Neural progenitor cell (in vitro differentiated cells): Measurements from ENCODE around the gene C18orf63.

Source experiments
- EZH2 ChIP-seq: fragments of 200-600 bp; sonication (generic); IDR thresholded peaks from 2 replicates; pipeline ENCODE4 v1.6.1; 2017; ENCODE audit warnings: antibody characterized with exemption, mild to moderate bottlenecking, moderate library complexity
- EZH2phosphoT487 ChIP-seq: fragments of 200-600 bp; sonication (generic); IDR thresholded peaks from 2 replicates; pipeline ENCODE4 v1.6.1; 2017; ENCODE audit warnings: antibody characterized with exemption
- TF ChIP-seq, protein P1 (sequence below): fragments of 200-600 bp; sonication (generic); IDR thresholded peaks from 2 replicates; pipeline ENCODE4 v1.5.1; 2017; ENCODE audit warnings: antibody characterized with exemption, mild to moderate bottlenecking

DNA sequence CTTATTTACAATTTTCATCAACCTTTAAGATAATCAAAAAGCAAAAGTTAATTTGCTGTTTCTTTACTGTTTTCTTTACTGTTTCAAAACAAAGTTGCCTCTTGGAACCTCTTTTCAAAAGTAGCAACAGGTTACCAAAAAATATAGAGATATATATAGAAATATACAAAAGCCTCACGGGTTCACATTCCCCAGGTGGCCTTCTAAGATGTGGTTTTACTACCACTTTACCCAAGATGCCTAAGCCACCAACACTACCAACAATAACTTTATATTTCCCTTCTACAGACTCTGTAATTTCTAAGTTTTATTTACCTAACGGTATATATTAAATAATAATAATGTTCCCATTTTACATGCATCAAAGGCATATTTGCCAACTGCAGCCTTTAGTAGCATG is 28.8 kb upstream of the C18orf63 start:
- TF ChIP-seq, protein P1, sequence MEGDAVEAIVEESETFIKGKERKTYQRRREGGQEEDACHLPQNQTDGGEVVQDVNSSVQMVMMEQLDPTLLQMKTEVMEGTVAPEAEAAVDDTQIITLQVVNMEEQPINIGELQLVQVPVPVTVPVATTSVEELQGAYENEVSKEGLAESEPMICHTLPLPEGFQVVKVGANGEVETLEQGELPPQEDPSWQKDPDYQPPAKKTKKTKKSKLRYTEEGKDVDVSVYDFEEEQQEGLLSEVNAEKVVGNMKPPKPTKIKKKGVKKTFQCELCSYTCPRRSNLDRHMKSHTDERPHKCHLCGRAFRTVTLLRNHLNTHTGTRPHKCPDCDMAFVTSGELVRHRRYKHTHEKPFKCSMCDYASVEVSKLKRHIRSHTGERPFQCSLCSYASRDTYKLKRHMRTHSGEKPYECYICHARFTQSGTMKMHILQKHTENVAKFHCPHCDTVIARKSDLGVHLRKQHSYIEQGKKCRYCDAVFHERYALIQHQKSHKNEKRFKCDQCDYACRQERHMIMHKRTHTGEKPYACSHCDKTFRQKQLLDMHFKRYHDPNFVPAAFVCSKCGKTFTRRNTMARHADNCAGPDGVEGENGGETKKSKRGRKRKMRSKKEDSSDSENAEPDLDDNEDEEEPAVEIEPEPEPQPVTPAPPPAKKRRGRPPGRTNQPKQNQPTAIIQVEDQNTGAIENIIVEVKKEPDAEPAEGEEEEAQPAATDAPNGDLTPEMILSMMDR = no peak
- no peak for TF ChIP-seq EZH2
- TF ChIP-seq EZH2phosphoT487 = no peak
